ENCODE results near the gene EEIG1. TPM values are rescaled to one million over a fixed set of nuclear protein-coding genes. Genes with fewer than 3 reads are reported as not detected.

EEIG1 gene
- total RNA-seq, 1 experiment from 2014 or later: 16.9 TPM

DNA sequence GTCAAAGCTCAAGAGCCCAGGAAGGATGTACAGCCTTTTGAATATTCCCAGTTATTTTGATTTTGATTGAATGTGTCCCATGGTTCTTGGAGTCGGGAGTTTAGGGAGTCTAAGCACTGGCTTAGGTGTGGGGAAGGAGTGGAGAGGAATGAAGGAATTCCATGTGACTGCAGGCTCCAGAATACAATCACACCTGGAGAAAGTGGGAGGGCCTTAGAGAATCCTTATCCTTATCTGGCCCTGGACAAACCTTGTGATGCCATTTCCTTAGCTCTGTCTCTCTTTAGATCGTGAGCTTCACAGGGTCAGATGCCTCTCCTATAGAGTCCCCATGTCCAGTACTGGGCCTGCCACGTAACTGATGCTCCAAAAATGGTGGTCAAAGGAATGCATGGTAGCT, 4.2 kb upstream of the EEIG1 start:
- no peaks in the 10 kb centered on the region for H3K27me3 ChIP-seq (ENCODE audit: control insufficient read depth, insufficient read depth, low read length)
- H3K4me3 ChIP-seq (ENCODE audit: insufficient read depth, low read depth, low read length): no peak overlapping the region
- H3K36me3 ChIP-seq (replicated peaks; ENCODE audit: control insufficient read depth, insufficient read depth, low read length): no peaks in the 10 kb centered on the region
- peak; percentile 32 for DNase-seq

GRCh38 chr9:127983847-127984289, 3.1 kb upstream of the EEIG1 start:
- no peaks in the 10 kb centered on the region for H3K36me3 ChIP-seq (replicated peaks; ENCODE audit: control insufficient read depth, insufficient read depth, low read length)
- H3K27me3 ChIP-seq (ENCODE audit: control insufficient read depth, insufficient read depth, low read length): no peaks in the 10 kb centered on the region
- no peak for DNase-seq
- H3K4me3 ChIP-seq (ENCODE audit: insufficient read depth, low read depth, low read length): no peak overlapping the region

GRCh38 chr9:127982912-127983311, 2.1 kb upstream of the EEIG1 start:
- Histone ChIP-seq H3K36me3 (replicated peaks; ENCODE audit: control insufficient read depth, insufficient read depth, low read length) (peaks cover 2% of the 10 kb centered on the region), H3K27me3 (ENCODE audit: control insufficient read depth, insufficient read depth, low read length) (no peaks in the 10 kb centered on the region), H3K4me3 (ENCODE audit: insufficient read depth, low read depth, low read length) (no peak overlapping the region)
- DNase-seq: no peak

GRCh38 chr9:127981559-127982121, 851 bp upstream of the EEIG1 start:
- Histone ChIP-seq H3K4me3 (ENCODE audit: insufficient read depth, low read depth, low read length) (peak overlapping the region; percentile 48), H3K27me3 (ENCODE audit: control insufficient read depth, insufficient read depth, low read length) (no peaks in the 10 kb centered on the region), H3K36me3 (replicated peaks; ENCODE audit: control insufficient read depth, insufficient read depth, low read length) (peaks cover 2% of the 10 kb centered on the region)
- DNase-seq: no peak

DNA sequence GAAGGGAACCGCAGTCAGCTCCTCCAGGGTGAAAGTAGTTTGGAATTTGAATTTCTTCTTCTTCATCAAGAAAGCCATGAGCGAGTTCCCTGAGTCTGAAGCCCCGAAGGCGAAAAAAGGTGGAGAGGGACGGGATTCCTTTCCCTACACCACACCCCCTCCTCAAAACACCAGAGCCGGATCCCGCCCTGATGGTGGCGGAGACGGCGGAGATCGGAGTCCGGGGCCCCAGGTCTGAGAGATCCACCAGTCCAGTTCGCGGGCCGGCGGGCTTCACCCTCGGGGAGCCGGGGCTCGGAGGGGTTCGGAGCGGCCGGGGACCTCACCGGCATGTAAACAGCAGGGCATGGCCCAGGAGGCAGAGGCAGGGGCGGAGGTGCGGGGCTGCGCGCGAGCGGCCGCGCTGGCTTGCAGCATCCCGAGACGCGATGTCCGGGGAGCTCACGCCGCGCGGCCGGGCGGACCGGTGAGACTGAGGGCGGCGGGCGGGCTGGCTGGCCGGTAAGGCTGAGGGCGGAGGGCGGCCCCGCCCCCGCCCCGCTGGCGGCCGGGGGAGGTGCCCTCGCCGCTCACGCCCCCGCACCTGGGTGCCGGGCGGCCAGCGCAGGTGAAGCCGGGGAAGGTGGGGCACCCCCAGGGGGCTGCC, 606 bp downstream of the EEIG1 start:
- Histone ChIP-seq H3K27me3 (ENCODE audit: control insufficient read depth, insufficient read depth, low read length) (no peaks in the 10 kb centered on the region), H3K4me3 (ENCODE audit: insufficient read depth, low read depth, low read length) (peak overlapping the region; percentile 84), H3K36me3 (replicated peaks; ENCODE audit: control insufficient read depth, insufficient read depth, low read length) (peaks cover 2% of the 10 kb centered on the region)
- DNase-seq: peak; percentile 93

- H3K36me3 ChIP-seq (replicated peaks; ENCODE audit: control insufficient read depth, insufficient read depth, low read length): peaks cover 2% of the 10 kb centered on the region
- peak overlapping the region; percentile 84 for H3K4me3 ChIP-seq (ENCODE audit: insufficient read depth, low read depth, low read length)
- peak; percentile 87 for DNase-seq
- no peaks in the 10 kb centered on the region for H3K27me3 ChIP-seq (ENCODE audit: control insufficient read depth, insufficient read depth, low read length)
These were observed 1.3 kb downstream of the EEIG1 start for GRCh38 chr9:127979333-127980059.

GRCh38 chr9:127979015-127979332, 1.8 kb downstream of the EEIG1 start:
- Histone ChIP-seq H3K4me3 (ENCODE audit: insufficient read depth, low read depth, low read length) (peak overlapping the region; percentile 84), H3K36me3 (replicated peaks; ENCODE audit: control insufficient read depth, insufficient read depth, low read length) (peaks cover 2% of the 10 kb centered on the region), H3K27me3 (ENCODE audit: control insufficient read depth, insufficient read depth, low read length) (no peaks in the 10 kb centered on the region)
- no peak for DNase-seq

DNA sequence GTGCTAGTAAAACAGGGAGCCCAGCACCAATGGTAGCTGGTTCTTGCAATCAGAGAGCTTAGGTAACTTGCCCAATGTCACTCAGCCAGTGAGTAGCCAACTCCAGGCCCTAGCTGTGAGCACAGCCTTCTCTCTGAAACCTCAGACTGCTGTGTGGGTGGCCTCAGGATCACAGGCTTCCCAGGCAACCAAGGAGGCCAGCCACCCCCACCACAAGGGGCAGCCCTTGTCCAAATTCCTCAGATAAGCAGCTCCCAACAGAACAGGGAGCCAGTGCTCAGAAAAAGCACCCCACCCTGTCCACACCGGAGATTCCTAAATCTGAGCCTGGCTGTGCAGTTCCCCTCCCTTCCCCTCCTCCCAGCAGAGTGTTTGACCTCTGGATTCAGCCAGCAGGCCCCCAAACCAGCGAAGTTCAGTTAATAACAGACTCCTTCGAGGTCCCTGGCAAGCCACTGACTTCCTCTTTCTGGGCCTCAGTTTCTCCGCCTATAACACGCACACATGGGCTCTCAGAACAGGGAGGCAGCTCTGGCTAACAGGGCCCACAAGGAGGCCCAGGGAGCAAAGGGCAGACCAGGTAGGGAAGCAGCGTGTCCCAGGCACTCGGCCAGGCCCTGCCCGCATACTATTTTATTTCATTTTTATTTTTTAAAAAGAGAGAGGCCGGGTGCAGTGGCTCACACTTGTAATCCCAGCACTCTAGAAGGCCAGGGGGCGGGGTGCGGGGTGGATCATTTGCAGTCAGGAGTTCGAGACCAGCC, 2.7 kb downstream of the EEIG1 start:
- peaks cover 2% of the 10 kb centered on the region for H3K36me3 ChIP-seq (replicated peaks; ENCODE audit: control insufficient read depth, insufficient read depth, low read length)
- no peaks in the 10 kb centered on the region for H3K27me3 ChIP-seq (ENCODE audit: control insufficient read depth, insufficient read depth, low read length)
- peak; percentile 81 for DNase-seq
- peak overlapping the region; percentile 19 for H3K4me3 ChIP-seq (ENCODE audit: insufficient read depth, low read depth, low read length)

GRCh38 chr9:127977009-127977883, 3.5 kb downstream of the EEIG1 start:
- DNase-seq: no peak
- Histone ChIP-seq H3K27me3 (ENCODE audit: control insufficient read depth, insufficient read depth, low read length) (no peaks in the 10 kb centered on the region), H3K4me3 (ENCODE audit: insufficient read depth, low read depth, low read length) (peak overlapping the region; percentile 19), H3K36me3 (replicated peaks; ENCODE audit: control insufficient read depth, insufficient read depth, low read length) (peaks cover 2% of the 10 kb centered on the region)

DNA sequence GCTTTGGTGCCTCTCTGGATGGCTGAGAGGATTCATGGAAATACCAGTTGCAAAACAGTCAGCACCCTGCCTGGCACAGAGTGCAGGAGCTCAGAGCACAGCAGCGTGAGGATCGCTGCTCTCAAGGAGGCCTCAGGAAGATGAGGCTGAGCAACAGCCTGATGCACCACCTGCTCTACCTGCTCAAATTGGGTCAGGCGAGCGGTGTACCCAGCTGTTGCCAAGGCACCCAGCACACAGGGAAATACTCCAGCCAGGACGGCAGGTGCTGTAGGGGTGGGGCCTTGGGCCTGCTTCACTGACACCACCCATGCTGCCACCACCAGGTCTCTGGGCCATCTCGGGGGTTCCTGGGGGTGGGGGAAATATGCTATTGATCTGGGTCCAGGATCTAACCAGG, 4.3 kb downstream of the EEIG1 start:
- H3K4me3 ChIP-seq (ENCODE audit: insufficient read depth, low read depth, low read length): no peak overlapping the region

GRCh38 chr9:127975376-127976315, 5.1 kb downstream of the EEIG1 start:
- no peaks in the 10 kb centered on the region for H3K27me3 ChIP-seq (ENCODE audit: control insufficient read depth, insufficient read depth, low read length)
- H3K36me3 ChIP-seq (replicated peaks; ENCODE audit: control insufficient read depth, insufficient read depth, low read length): peaks cover 2% of the 10 kb centered on the region
- H3K4me3 ChIP-seq (ENCODE audit: insufficient read depth, low read depth, low read length): no peak overlapping the region
- DNase-seq: no peak

More for the DNA sequence above, 4.3 kb downstream of the EEIG1 start:
- Histone ChIP-seq H3K36me3 (replicated peaks; ENCODE audit: control insufficient read depth, insufficient read depth, low read length) (peaks cover 2% of the 10 kb centered on the region), H3K27me3 (ENCODE audit: control insufficient read depth, insufficient read depth, low read length) (no peaks in the 10 kb centered on the region)
- DNase-seq: no peak

- Histone ChIP-seq H3K27me3 (ENCODE audit: control insufficient read depth, insufficient read depth, low read length) (no peaks in the 10 kb centered on the region), H3K4me3 (ENCODE audit: insufficient read depth, low read depth, low read length) (no peak overlapping the region), H3K36me3 (replicated peaks; ENCODE audit: control insufficient read depth, insufficient read depth, low read length) (peaks cover 2% of the 10 kb centered on the region)
- peak; percentile 77 for DNase-seq
These were observed 6.0 kb downstream of the EEIG1 start for GRCh38 chr9:127974769-127975261.

All from H7 (cell line).